T-cell (primary cell): Measurements from ENCODE around the gene DEAF1. TPM values are rescaled to one million over a fixed set of nuclear protein-coding genes. Genes with fewer than 3 reads are reported as not detected.

Source experiments
- ATAC-seq, 4 experiments: fragments of 200-7000 bp in 3 of 4; fragments of 150-1000 bp in 1 of 4; cut with Tn5 transposase; replicated peaks in 1 of 4; 1 replicate in 3 of 4; 2 replicates in 1 of 4; pipeline ENCODE4 v1.10.0; 2021; ENCODE audit warnings: moderate library complexity in 3 of 4, mild to moderate bottlenecking in 2 of 4, moderate number of reproducible peaks in 1 of 4
- CTCF ChIA-PET, 2 donors: fragments of 300-600 bp; sonication (Branson Sonifier 250); formaldehyde crosslinking; loops; one replicate each; lab custom pipeline; 2022; ENCODE audit warnings: antibody characterized with exemption in 2 of 2; lab: Charles Lee
- POLR2A ChIA-PET, 2 donors: fragments of 300-600 bp; sonication (Branson Sonifier 250); formaldehyde crosslinking; loops; one replicate each; lab custom pipeline; 2022; ENCODE audit warnings: antibody characterized with exemption in 2 of 2; lab: Charles Lee
- DNase-seq, 35 experiments: peaks; one replicate each; pipeline versions ENCODE4 v3.0.0 to v3.0.0-alpha.2; 2013 to 2023
- H3K27ac ChIP-seq: one replicate; pipeline ENCODE4 v1.5.1; 2013; ENCODE audit warnings: low read length
- H3K27me3 ChIP-seq, 2 experiments: replicated peaks in 1 of 2; 1 replicate in 1 of 2; 2 replicates in 1 of 2; pipeline versions ENCODE4 v1.6.1 to v1.7.0; 2013; ENCODE audit warnings: low read length in 1 of 2, mixed read lengths in 1 of 2; ENCODE audit not compliant: control insufficient read depth in 2 of 2, insufficient read depth in 2 of 2; ENCODE audit errors: extremely low read depth in 1 of 2
- H3K36me3 ChIP-seq, 2 donors: 1 replicate in 1 of 2; 2 replicates in 1 of 2; pipeline versions ENCODE4 v1.6.1 to v1.7.0; 2013; ENCODE audit warnings: low read length in 1 of 2; ENCODE audit not compliant: control insufficient read depth in 2 of 2, insufficient read depth in 1 of 2; ENCODE audit errors: extremely low read depth in 1 of 2
- H3K4me1 ChIP-seq, 2 experiments: 1 replicate in 1 of 2; 2 replicates in 1 of 2; pipeline versions ENCODE4 v1.6.1 to v1.7.0; 2013; ENCODE audit warnings: low read length in 2 of 2, mixed read lengths in 1 of 2; ENCODE audit not compliant: insufficient read depth in 2 of 2, control insufficient read depth in 1 of 2; ENCODE audit errors: extremely low read depth in 1 of 2
- H3K4me3 ChIP-seq, 2 donors: 1 replicate in 1 of 2; 2 replicates in 1 of 2; pipeline versions ENCODE4 v1.5.1 to v1.7.0; 2013; ENCODE audit warnings: mild to moderate bottlenecking in 2 of 2, low read length in 1 of 2, moderate library complexity in 1 of 2; ENCODE audit not compliant: control insufficient read depth in 1 of 2; ENCODE audit errors: extremely low read depth in 1 of 2
- H3K9me3 ChIP-seq: 2 replicates; pipeline ENCODE4 v1.7.0; 2013
- H3K27ac Mint-ChIP-seq, 2 donors: one replicate each; pipeline ENCODE4 v1.8.0; 2020 to 2021; ENCODE audit warnings: mild to moderate bottlenecking in 2 of 2, mixed read lengths in 2 of 2
- H3K27me3 Mint-ChIP-seq, 2 donors: one replicate each; pipeline ENCODE4 v1.8.0; 2021 to 2022; ENCODE audit warnings: mixed read lengths in 2 of 2
- H3K36me3 Mint-ChIP-seq: one replicate; pipeline ENCODE4 v1.8.0; 2021; ENCODE audit warnings: mixed read lengths
- H3K4me1 Mint-ChIP-seq, 3 donors: one replicate each; pipeline ENCODE4 v1.8.0; 2020 to 2022; ENCODE audit warnings: mixed read lengths in 3 of 3, mild to moderate bottlenecking in 1 of 3
- H3K4me3 Mint-ChIP-seq, 3 donors: one replicate each; pipeline ENCODE4 v1.8.0; 2020 to 2022; ENCODE audit warnings: mild to moderate bottlenecking in 3 of 3, mixed read lengths in 3 of 3, moderate library complexity in 3 of 3
- H3K9me3 Mint-ChIP-seq, 3 donors: one replicate each; pipeline ENCODE4 v1.8.0; 2020 to 2022; ENCODE audit warnings: mixed read lengths in 3 of 3
- WGBS: methylation state at CpG from one replicate; pipeline ENCODE4 v1.1.5; 2013; ENCODE audit warnings: missing lambda C conversion rate; ENCODE audit not compliant: insufficient coverage; 5-methylcytosine and 5-hydroxymethylcytosine counted together
- total RNA-seq, 35 experiments: library from RNA in 6 of 35; stranded (reverse) in 6 of 35; fragments of 120-200 nt in 1 of 35; gene quantifications; one replicate each; pipeline versions ENCODE4 v1.2.1 to v1.2.4 and lab custom pipeline; 2013 to 2026

Gene DEAF1
- total RNA-seq, 5 donors from 2014 or later (not counting 1 experiment from before 2014, with no cell fraction given), result 55.8 to 121 (median 57.3) TPM

DNA sequence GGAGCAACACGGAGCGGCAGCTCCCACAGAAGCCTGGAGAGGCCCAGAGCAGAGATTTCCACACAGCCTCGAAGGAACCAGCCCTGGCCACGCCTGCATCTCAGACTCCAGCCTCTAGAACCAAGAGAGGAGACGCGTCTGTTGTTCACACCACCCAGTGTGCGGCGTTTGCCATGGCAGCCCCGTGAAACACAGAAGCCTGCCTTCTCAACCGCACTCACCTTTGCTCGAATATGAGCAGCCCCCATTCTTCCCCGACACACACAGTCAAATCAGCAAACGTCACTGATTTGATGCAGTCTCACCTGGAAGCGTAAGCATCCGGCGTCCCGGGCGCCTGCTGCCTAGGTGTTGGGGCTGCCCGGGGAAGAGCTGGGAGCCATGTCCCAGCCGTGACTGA, 38.0 kb upstream of the DEAF1 start:
- CTCF ChIA-PET, result interaction anchor here (0.6 kb wide), 2 partner anchors 9 to 78 kb away, joined by 3 read pairs; no protein-coding TSS in a partner anchor
- 90% methylated on average over 20 of the region's 20 CpGs for WGBS

DNA sequence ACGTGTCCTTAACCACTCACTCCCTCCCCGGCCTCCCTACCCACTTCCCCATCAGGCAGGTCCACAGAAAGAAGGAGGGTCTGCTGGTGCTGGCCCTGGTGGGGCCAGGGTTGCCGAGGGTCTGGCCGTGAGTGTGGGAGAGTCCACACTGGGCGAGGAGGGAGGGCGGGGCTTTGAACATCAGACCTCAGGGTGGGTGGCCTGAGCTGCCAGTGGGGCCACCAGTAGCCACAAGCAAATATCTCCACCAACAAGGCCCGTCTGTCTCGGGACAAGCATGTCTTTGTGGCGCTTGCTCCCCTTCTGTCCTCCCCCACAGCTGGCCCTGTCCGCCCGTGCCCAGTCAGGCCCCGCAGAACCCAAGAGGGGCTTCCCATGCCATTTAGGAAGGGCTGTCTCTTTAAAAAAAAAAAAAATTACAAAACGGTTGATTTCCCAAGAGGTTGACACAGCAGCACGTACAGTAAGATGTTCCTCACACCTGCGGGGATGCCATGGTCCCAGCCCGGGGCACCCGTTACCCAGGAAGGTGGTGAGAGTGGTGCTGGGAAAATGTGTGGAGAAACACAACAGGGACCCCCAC, 34.6 kb upstream of the DEAF1 start:
- Mint-ChIP-seq H3K27ac (no peak overlapping the region), H3K36me3 (no peaks in the 10 kb centered on the region), H3K4me1 (peaks cover 0 to 6% (median 3%) of the 10 kb centered on the region in 3 donors), H3K27me3 (no peaks in the 10 kb centered on the region), H3K4me3 (no peak overlapping the region), H3K9me3 (no peaks in the 10 kb centered on the region)
- DNase-seq (no peak), ATAC-seq (no peak)
- H3K4me1 ChIP-seq, result peaks cover 6 to 33% of the 10 kb centered on the region in 2 experiments
- H3K4me3 ChIP-seq, result no peak overlapping the region
- H3K9me3 ChIP-seq, result no peaks in the 10 kb centered on the region
- peaks cover 0 to 23% of the 10 kb centered on the region in 2 experiments for H3K27me3 ChIP-seq
- ChIA-PET CTCF (interaction anchor here in 1 of 2 donors (0.6 kb wide), 1 partner anchor 132 kb away, joined by 3 read pairs; no protein-coding TSS in a partner anchor), POLR2A (no interaction called here)
- H3K27ac ChIP-seq, result no peak overlapping the region
- no peaks in the 10 kb centered on the region for H3K36me3 ChIP-seq
- WGBS, result 97% methylated on average over 6 of the region's 17 CpGs

More for the DNA sequence above, 38.0 kb upstream of the DEAF1 start:
- peaks cover 11 to 13% (median 12%) of the 10 kb centered on the region in 3 donors for H3K4me1 Mint-ChIP-seq
- no peaks in the 10 kb centered on the region for H3K36me3 ChIP-seq
- DNase-seq (no peak), ATAC-seq (no peak)
- POLR2A ChIA-PET, result interaction anchor here in 1 of 2 donors (0.6 kb wide), 1 partner anchor 160 kb away, joined by 6 read pairs; no protein-coding TSS in a partner anchor
- no peak overlapping the region for H3K27ac Mint-ChIP-seq
- H3K27ac ChIP-seq, result no peak overlapping the region
- H3K36me3 Mint-ChIP-seq, result no peaks in the 10 kb centered on the region
- H3K27me3 Mint-ChIP-seq, result no peaks in the 10 kb centered on the region
- peaks cover 0 to 8% of the 10 kb centered on the region in 2 experiments for H3K27me3 ChIP-seq
- peaks cover 5 to 15% of the 10 kb centered on the region in 2 experiments for H3K4me1 ChIP-seq
- no peaks in the 10 kb centered on the region for H3K9me3 ChIP-seq
- no peak overlapping the region for H3K4me3 Mint-ChIP-seq
- H3K9me3 Mint-ChIP-seq, result no peaks in the 10 kb centered on the region
- no peak overlapping the region for H3K4me3 ChIP-seq

DNA sequence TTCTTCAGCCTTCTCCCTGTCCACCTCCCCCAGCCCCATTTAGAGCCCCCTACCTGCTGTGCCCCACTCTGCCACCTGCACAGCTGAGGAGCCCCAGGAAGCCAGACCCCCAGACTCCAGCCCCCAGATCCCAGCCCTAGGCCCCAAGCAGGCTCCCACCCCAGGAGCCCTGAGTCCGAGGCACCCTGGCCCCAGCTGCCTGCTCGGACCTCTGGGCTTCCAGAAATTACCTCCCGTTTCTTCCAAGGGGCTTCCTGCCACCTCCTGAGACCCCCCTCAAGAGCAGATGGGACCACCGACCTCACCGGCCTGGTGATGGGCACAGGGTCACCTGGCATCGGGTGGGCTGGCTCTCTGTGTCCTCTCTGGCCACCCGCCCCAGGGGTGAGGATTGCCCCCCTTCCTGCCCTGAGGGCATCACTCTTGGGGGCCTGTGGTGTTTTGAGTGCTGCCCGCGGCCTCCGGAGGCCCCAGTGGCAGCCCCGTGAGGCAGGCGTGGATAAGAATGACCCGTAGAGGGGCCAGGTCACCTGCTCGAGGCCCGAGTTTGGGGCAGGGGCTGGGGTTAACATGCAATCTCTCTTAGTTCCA, 34.0 kb upstream of the DEAF1 start:
- ChIA-PET POLR2A (no interaction called here), CTCF (interaction anchor here in 1 of 2 donors (0.6 kb wide), 1 partner anchor 181 kb away, joined by 3 read pairs; no protein-coding TSS in a partner anchor)
- H3K4me1 ChIP-seq, result peaks cover 6 to 33% of the 10 kb centered on the region in 2 experiments
- H3K4me3 ChIP-seq, result no peak overlapping the region
- 92% methylated on average over 6 of the region's 15 CpGs for WGBS
- H3K9me3 ChIP-seq, result no peaks in the 10 kb centered on the region
- no peaks in the 10 kb centered on the region for H3K36me3 ChIP-seq
- Mint-ChIP-seq H3K4me1 (peaks cover 0 to 6% (median 3%) of the 10 kb centered on the region in 3 donors), H3K4me3 (no peak overlapping the region), H3K27me3 (no peaks in the 10 kb centered on the region), H3K36me3 (no peaks in the 10 kb centered on the region), H3K27ac (no peak overlapping the region), H3K9me3 (no peaks in the 10 kb centered on the region)
- no peak overlapping the region for H3K27ac ChIP-seq
- DNase-seq (no peak), ATAC-seq (no peak)
- H3K27me3 ChIP-seq, result peaks cover 0 to 29% of the 10 kb centered on the region in 2 experiments

DNA sequence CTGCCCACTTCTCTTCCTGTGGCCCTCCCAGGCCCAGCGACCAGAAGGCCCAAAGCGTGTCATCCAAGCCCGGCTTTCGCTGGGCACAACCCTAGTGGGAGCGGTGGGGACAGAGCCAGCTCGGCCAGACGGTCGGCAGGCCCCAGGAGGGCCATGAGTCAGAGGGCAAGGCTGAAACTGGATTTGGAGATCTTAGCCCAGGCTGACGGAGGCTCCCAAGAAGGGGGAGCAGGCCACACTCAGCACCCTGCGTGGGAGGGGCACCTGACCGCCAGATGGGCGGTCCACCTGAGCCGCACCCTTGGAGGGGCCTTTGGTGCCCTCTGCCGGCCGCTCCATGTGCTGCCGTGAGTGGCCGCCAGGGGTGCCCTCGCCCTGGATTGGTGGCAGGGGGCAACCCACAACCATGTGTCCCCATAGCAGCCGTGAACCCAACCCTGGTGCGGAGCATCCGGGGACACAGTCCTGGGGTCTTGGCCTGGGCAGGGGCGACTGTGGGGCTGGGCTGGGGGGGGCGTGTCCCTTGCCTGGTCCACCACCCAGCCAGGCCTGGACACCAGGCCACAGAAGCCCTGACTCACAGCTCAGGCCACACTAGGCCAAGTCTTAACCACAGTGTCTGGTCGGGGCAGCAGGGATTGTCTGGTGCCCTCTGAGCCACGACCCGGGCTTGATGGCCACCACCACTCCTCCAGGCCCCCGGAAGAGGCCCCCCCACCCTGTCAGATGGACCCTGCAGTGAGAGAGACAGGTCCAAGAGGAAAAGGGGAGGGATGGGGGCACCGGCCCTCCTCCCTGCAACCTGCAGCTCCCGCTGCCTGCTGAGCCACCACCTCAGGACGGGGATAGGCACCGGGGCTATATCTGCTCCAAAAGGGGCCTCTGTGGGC, 33.1 kb upstream of the DEAF1 start:
- H3K27ac Mint-ChIP-seq, result no peak overlapping the region
- ATAC-seq (peak; percentile 71 to 78 (median 76)), DNase-seq (peak; percentile 52 to 87 (median 70))
- CTCF ChIA-PET, result interaction anchor here (0.6 to 2.5 kb wide), 3 partner anchors 33 to 180 kb away, joined by 3 to 14 read pairs (median 5); partner anchors contain the start of genes DEAF1 (in 1 of the 2) and TMEM80 (in 1 of the 2)
- 41% methylated on average over 27 of the region's 31 CpGs for WGBS
- no peak overlapping the region for H3K4me3 Mint-ChIP-seq
- Histone ChIP-seq H3K4me3 (no peak overlapping the region), H3K36me3 (no peaks in the 10 kb centered on the region), H3K27me3 (peaks cover 0 to 35% of the 10 kb centered on the region in 2 experiments), H3K9me3 (no peaks in the 10 kb centered on the region), H3K4me1 (peaks cover 6 to 35% of the 10 kb centered on the region in 2 experiments), H3K27ac (no peak overlapping the region)
- H3K4me1 Mint-ChIP-seq, result peaks cover 4 to 10% (median 6%) of the 10 kb centered on the region in 3 donors
- peaks cover 3 to 4% of the 10 kb centered on the region in 2 donors for H3K27me3 Mint-ChIP-seq
- POLR2A ChIA-PET, result interaction anchor here in 1 of 2 donors (0.5 kb wide), 1 partner anchor 91 kb away, joined by 11 read pairs; the partner anchor contains the start of gene PNPLA2
- H3K36me3 Mint-ChIP-seq, result no peaks in the 10 kb centered on the region
- H3K9me3 Mint-ChIP-seq, result no peaks in the 10 kb centered on the region

DNA sequence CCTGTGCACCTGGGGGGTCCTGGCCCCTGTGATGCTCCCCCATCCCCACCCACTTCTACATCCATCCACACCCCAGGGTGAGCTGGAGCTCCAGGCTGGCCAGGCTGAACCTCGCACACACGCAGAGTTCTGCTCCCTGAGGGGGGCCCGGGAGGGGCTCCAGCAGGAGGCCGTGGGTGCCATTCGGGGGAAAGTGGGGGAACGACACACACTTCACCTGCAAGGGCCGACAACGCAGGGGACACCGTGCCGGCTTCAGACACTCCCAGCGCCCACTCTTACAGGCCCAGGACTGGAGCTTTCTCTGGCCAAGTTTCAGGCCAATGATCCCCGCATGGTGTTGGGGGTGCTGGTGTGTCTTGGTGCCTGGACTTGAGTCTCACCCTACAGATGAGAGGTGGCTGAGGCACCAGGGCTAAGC, 32.3 kb upstream of the DEAF1 start:
- Histone ChIP-seq H3K27me3 (peaks cover 0 to 41% of the 10 kb centered on the region in 2 experiments), H3K36me3 (no peaks in the 10 kb centered on the region), H3K9me3 (no peaks in the 10 kb centered on the region), H3K4me1 (peaks cover 8 to 41% of the 10 kb centered on the region in 2 experiments), H3K4me3 (no peak overlapping the region), H3K27ac (no peak overlapping the region)
- H3K36me3 Mint-ChIP-seq, result no peaks in the 10 kb centered on the region
- peaks cover 6 to 12% (median 8%) of the 10 kb centered on the region in 3 donors for H3K4me1 Mint-ChIP-seq
- DNase-seq (no peak), ATAC-seq (no peak)
- peaks cover 4 to 5% of the 10 kb centered on the region in 2 donors for H3K27me3 Mint-ChIP-seq
- no peak overlapping the region for H3K27ac Mint-ChIP-seq
- H3K9me3 Mint-ChIP-seq, result no peaks in the 10 kb centered on the region
- ChIA-PET POLR2A (interaction anchor here in 1 of 2 donors (0.5 kb wide), 1 partner anchor 92 kb away, joined by 11 read pairs; the partner anchor contains the start of gene PNPLA2), CTCF (interaction anchor here (0.6 to 2.5 kb wide), 4 partner anchors 12 to 372 kb away, joined by 3 to 14 read pairs (median 6); partner anchors contain the start of genes DEAF1 (in 1 of the 2) and TMEM80 (in 1 of the 2))
- WGBS, result 91% methylated on average over 10 of the region's 12 CpGs
- peak overlapping the region in 2 of 3 donors; percentile 21 to 73 for H3K4me3 Mint-ChIP-seq
